OCI-LY1 (cell line): Measurements from ENCODE around the gene IPCEF1.

Experiments used
- EZH2 ChIP-seq: fragments of 200-600 bp; sonication (generic), shearing (Covaris generic); IDR thresholded peaks from 2 replicates; pipeline ENCODE4 v1.8.0; 2017; ENCODE audit warnings: borderline replicate concordance, mixed run types, mild to moderate bottlenecking, antibody characterized with exemption, low read length, moderate library complexity, mixed read lengths
- TF ChIP-seq, protein P1 (sequence below): fragments of 200-600 bp; sonication (generic), shearing (Covaris generic); IDR thresholded peaks from 2 replicates; pipeline ENCODE4 v1.5.1; 2017; ENCODE audit warnings: mild to moderate bottlenecking, antibody characterized with exemption, low read length, moderate library complexity, mixed read lengths

DNA sequence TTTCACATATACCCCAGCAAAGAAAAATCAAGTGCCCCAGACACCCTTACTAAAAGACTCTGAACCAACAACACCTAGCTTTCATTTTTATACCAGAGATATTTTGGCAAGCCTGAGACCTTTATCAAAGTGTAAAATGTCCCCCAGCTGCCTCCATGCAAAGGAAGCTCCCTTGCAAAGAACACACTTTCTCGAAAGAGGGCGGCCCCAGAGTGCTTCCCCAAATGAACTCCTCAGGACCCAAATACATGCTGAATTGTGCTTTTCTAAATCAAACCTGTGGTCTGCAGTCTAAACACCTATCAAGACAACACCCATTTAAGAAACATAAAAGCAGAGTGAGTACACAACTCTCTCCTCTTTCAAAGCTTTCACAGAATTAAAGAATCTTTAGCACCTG, 490 bp downstream of the IPCEF1 start:
- TF ChIP-seq, protein P1, sequence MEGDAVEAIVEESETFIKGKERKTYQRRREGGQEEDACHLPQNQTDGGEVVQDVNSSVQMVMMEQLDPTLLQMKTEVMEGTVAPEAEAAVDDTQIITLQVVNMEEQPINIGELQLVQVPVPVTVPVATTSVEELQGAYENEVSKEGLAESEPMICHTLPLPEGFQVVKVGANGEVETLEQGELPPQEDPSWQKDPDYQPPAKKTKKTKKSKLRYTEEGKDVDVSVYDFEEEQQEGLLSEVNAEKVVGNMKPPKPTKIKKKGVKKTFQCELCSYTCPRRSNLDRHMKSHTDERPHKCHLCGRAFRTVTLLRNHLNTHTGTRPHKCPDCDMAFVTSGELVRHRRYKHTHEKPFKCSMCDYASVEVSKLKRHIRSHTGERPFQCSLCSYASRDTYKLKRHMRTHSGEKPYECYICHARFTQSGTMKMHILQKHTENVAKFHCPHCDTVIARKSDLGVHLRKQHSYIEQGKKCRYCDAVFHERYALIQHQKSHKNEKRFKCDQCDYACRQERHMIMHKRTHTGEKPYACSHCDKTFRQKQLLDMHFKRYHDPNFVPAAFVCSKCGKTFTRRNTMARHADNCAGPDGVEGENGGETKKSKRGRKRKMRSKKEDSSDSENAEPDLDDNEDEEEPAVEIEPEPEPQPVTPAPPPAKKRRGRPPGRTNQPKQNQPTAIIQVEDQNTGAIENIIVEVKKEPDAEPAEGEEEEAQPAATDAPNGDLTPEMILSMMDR: no peak
- no peak for TF ChIP-seq EZH2
